ENCODE results near the gene B4GALT6.

B4GALT6 gene

DNA sequence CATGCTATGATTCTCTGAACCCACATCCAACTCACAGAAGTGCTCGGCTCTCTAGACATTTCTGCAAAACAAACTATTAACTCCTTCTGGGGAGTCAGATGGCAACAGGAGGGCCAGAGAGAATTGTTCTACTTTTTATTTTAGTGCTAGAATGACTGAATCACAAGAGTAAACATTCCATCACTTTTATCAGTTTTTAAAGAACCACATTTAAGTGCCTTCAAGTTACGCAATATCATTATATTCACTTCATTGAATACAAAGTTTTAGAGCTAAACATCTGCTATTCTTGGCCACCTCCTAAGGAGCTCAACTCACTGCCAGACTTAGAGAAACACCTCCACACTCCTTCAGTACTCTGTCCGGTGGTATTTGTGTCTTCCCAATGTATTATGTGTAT lies 22.4 kb downstream of the B4GALT6 start:
- TF ChIP-seq, protein P1, sequence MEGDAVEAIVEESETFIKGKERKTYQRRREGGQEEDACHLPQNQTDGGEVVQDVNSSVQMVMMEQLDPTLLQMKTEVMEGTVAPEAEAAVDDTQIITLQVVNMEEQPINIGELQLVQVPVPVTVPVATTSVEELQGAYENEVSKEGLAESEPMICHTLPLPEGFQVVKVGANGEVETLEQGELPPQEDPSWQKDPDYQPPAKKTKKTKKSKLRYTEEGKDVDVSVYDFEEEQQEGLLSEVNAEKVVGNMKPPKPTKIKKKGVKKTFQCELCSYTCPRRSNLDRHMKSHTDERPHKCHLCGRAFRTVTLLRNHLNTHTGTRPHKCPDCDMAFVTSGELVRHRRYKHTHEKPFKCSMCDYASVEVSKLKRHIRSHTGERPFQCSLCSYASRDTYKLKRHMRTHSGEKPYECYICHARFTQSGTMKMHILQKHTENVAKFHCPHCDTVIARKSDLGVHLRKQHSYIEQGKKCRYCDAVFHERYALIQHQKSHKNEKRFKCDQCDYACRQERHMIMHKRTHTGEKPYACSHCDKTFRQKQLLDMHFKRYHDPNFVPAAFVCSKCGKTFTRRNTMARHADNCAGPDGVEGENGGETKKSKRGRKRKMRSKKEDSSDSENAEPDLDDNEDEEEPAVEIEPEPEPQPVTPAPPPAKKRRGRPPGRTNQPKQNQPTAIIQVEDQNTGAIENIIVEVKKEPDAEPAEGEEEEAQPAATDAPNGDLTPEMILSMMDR (IDR thresholded peaks at IDR 0.05; ENCODE audit: low read depth, low read length, missing control alignments) = no peak
- DNase-seq (ENCODE audit: low read depth) = no peak

DNA sequence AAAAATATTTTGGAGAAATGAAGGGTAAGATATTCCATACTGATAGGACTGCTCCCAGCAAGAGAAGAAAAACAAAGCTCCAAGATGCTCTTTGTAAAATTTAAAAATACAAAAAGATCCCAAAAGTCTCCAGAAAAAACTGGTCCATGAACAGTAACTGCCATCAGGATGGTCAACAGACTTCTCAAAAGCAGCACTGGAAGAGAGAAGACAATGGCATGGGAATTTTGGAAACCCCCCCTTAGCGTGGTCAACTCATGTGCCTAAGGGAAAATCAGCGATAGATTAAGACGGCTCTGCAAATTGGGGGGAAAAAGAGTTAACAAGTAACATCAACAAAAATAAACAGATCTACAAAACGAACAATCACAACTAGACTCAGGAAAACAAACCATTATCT lies 23.6 kb downstream of the B4GALT6 start:
- TF ChIP-seq, protein P1 (IDR thresholded peaks at IDR 0.05; ENCODE audit: low read depth, low read length, missing control alignments) = no peak
- DNase-seq (ENCODE audit: low read depth) = no peak
- H3K4me3 ChIP-seq (ENCODE audit: low read depth, low read length) = no peak overlapping the region

More for the DNA sequence above, 22.4 kb downstream of the B4GALT6 start:
- no peak overlapping the region for H3K4me3 ChIP-seq (ENCODE audit: low read depth, low read length)

DNA sequence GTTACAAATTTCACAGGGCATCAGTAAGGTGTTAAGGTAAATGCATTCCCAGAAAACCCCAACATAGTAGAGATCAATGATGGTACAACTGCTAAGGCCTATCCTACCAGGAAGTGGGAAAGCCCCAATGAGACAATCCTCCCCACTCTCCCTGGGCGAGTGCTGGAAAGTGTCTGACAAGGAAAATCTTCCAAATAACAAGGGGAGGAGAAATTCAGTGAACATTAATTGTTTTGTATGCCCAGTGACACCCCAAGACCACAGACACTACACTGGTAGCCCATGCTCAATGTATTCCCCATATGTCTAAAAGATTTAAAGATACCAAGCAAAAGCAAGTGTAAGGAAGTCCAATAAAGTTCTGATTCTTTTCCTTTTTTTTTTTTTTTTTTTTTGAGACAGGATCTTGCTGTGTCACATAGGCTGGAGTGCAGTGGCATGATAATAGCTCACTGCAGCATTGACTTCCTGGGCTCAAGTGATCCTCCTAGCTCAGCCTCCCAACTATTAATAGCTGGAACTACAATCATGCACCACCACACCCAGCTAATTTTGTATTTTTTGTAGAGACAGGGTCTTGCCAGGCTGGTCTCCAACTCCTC lies 24.7 kb downstream of the B4GALT6 start:
- no peak for DNase-seq (ENCODE audit: low read depth)
- peak overlapping the region; percentile 13; the same call in 1 of the 2 replicates for H3K4me3 ChIP-seq (ENCODE audit: low read depth, low read length)
- TF ChIP-seq, protein P1 (IDR thresholded peaks at IDR 0.05; ENCODE audit: low read depth, low read length, missing control alignments) = no peak

DNA sequence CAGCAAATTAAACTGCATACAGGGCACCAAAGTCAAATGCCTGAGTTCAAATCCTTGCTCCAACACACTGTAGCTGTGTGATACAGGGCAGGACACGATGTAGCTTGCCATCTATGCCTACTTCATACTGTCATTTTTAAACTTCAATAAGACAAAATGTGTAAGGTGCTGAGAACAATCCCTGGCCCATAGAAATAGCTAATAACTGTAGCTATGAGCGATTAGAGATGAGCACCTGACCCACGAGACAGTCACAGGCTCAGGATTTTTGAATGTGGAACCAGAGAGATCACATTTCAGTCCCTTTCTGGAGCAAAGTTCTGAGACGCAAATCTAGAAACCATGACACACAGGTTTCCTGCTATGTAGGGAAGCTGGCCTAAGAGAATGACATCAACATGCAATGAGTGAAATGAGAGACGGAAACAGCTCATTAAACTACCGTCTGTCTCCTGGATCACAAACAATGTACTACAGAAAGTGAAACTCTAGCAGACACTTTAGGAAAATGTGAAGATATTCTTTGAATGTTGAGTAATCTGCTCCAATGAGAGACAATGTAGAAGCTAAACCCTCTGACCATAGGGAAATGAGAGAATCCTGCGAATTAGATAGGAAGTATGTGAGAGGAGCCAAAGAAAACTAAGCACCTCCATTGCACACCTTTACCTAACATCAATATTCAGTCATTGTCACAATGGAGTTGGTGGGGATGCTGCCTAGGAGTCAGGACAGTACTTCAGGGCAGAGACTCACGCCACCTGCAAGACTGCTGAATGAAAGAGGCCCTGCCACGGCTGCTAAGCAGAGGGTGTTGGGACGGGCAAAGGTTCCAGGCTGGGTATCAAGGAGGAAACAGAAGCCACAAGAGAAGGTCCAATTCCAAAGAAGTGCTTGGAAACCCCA lies 25.5 kb downstream of the B4GALT6 start:
- TF ChIP-seq, protein P1 (IDR thresholded peaks at IDR 0.05; ENCODE audit: low read depth, low read length, missing control alignments) = no peak
- peak; percentile 70 for DNase-seq (ENCODE audit: low read depth)
- H3K4me3 ChIP-seq (ENCODE audit: low read depth, low read length) = peak overlapping the region; percentile 31; the same call in 1 of the 2 replicates

DNA sequence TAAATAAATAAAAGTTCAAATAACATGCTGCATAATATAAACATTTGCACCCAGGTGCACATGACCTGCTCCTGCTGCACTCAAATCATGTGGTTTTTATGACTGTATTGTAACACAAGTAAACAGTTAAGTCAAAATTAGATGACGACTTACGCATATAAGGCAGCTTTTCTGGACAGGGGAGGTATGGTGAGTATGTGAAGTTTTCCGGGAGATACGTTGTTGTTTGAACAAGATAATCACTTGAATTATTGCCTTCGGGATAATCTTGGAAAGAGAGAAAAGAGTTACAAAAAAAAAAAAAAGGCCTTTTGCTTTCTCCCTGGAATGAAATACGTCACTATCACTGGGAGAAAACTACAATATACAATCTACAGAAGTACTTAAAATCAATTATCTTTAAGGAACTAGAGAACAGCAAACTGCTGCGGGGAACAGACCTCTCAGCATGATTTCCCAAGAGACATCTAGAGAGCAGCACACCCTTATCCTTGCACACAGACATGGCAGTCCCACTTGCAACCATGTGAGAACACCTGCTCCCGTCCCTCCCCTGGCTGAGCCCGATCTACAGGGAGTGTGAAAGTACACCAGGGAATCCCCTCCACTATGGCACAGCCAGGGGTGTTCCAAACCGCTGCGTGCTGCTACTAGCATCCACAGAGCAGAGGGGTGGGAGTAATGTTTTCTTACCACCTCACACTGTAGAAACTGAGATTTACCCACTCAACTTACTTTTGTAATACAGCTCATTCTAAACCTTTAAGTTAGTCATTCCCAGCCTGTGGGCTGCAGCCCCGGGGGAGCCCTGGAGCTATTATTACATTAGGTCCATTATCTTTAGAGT lies 26.3 kb downstream of the B4GALT6 start:
- peak overlapping the region; percentile 31 for H3K4me3 ChIP-seq (ENCODE audit: low read depth, low read length)
- DNase-seq (ENCODE audit: low read depth) = peak; percentile 76
- TF ChIP-seq, protein P1 (IDR thresholded peaks at IDR 0.05; ENCODE audit: low read depth, low read length, missing control alignments) = no peak

DNA sequence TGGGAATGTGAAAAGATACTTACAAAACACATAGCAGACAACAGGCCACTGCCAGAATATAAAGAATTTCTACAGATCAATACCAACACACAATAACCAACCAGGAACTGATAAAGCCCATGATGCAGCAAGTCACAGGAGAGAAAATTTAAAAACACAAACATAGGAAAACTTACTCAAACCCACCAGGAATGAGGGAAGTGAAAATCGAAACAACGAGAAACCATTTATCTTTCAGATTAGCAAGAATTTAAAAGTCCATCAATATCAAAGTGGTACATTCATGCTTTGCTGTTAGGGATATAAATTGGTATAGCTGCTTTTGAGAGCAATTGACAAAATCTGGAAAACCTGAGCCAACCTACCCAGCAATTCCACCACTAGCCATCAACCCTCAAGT lies 27.6 kb downstream of the B4GALT6 start:
- no peak overlapping the region for H3K4me3 ChIP-seq (ENCODE audit: low read depth, low read length)
- TF ChIP-seq, protein P1 (IDR thresholded peaks at IDR 0.05; ENCODE audit: low read depth, low read length, missing control alignments) = no peak
- no peak for DNase-seq (ENCODE audit: low read depth)

Measured in GM12864 (cell line).